ENCODE data around the gene PACRG. TPM values are rescaled to one million over a fixed set of nuclear protein-coding genes. Genes with fewer than 3 reads are reported as not detected.

Gene PACRG
- total RNA-seq, 6 donors from 2014 or later, result 0.52 to 15.3 (median 3.1) TPM

DNA sequence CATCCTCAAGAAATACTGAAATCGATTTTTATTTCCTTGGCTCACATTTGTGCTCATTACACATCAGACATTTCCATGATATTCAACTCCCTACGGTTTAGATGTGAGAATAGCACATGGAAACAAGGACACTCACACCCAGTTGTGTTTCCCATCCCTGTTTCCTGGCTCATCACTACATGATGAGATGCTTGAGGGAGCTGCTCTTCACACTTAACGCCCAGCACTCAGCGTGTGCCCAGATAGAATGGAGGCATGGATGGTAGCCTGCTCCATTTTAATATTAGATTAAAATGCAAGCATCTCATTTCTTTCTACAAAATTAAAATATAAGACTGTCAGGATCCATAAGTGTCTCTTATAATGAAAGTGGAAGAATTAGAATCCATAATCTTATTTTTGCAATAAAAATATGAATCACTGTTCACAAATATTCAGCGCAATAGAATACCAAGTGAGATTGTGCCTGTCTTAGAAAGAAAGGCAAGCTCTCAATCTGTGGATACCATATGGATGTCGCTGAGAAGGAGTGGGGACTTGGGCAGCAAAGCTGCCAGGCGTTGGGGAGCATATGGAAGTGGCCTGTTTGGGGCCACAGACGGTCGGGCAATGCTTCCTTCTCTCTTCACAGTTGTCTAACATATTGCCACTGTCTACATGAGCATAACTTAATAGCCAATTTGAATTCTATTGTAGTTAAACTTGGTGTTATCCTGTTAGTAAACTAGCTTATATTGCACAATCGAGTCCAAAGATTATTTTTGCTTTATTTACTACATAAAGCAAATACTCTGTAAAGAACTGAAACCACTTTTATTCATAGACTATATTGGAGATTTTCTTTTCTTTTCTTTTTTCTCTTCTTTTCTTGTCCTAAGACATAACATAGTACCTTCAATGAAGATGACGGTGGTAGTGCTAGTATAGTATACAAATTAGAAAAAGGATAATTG lies 479.9 kb downstream of the PACRG start:
- Histone ChIP-seq H3K36me3 (no peaks in the 10 kb centered on the region), H3K4me3 (no peak overlapping the region), H3K27me3 (no peaks in the 10 kb centered on the region), H3K4me1 (no peaks in the 10 kb centered on the region), H3K27ac (no peak overlapping the region), H3K9me3 (peaks cover 0 to 12% (median 4%) of the 10 kb centered on the region in 4 donors)
- TF ChIP-seq POLR2A (IDR thresholded peaks at IDR 0.05), result no peak
- TF ChIP-seq, protein P1, sequence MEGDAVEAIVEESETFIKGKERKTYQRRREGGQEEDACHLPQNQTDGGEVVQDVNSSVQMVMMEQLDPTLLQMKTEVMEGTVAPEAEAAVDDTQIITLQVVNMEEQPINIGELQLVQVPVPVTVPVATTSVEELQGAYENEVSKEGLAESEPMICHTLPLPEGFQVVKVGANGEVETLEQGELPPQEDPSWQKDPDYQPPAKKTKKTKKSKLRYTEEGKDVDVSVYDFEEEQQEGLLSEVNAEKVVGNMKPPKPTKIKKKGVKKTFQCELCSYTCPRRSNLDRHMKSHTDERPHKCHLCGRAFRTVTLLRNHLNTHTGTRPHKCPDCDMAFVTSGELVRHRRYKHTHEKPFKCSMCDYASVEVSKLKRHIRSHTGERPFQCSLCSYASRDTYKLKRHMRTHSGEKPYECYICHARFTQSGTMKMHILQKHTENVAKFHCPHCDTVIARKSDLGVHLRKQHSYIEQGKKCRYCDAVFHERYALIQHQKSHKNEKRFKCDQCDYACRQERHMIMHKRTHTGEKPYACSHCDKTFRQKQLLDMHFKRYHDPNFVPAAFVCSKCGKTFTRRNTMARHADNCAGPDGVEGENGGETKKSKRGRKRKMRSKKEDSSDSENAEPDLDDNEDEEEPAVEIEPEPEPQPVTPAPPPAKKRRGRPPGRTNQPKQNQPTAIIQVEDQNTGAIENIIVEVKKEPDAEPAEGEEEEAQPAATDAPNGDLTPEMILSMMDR (IDR thresholded peaks at IDR 0.05), result no peak
- no peak for TF ChIP-seq POLR2AphosphoS5 (IDR thresholded peaks at IDR 0.05)
- TF ChIP-seq EP300 (IDR thresholded peaks at IDR 0.05), result no peak
- WGBS, 2 donors, result 90 to 91% methylated on average over 11 of the region's 11 CpGs
- no peak for DNase-seq
- ATAC-seq (ENCODE audit: low FRiP score in 2 of 2), result no peak

GRCh38 chr6:163209005-163209404 lies 481.2 kb downstream of the PACRG start:
- Histone ChIP-seq H3K27me3 (no peaks in the 10 kb centered on the region), H3K4me3 (no peak overlapping the region), H3K4me1 (no peaks in the 10 kb centered on the region), H3K27ac (no peak overlapping the region), H3K9me3 (peaks cover 0 to 12% (median 4%) of the 10 kb centered on the region in 4 donors), H3K36me3 (no peaks in the 10 kb centered on the region)
- WGBS, 2 donors, result 64 to 71% methylated on average over 4 of the region's 4 CpGs
- ATAC-seq (ENCODE audit: low FRiP score in 2 of 2) (no peak), DNase-seq (no peak)
- TF ChIP-seq POLR2A (IDR thresholded peaks at IDR 0.05), result no peak
- TF ChIP-seq, protein P1 (IDR thresholded peaks at IDR 0.05), result no peak
- TF ChIP-seq POLR2AphosphoS5 (IDR thresholded peaks at IDR 0.05), result no peak
- TF ChIP-seq EP300 (IDR thresholded peaks at IDR 0.05), result no peak

DNA sequence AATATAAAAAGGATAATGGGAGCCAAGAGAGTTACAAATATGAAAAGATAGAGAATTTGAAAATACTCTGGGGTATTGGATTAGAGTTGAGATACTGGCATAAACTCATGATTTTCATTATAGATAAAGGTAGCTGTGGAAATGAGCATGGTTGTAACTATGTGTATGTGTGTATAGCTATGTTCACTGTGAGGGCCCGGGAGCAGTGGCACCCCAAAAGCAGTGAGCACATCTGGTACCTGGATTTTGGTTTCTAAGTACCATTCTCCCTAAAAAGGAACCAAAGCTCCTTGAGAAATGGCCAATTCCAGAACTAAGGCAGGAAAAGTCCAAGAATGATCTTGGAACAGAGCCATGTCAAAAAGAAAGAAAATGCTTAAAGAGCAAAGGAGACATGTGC lies 484.3 kb downstream of the PACRG start:
- TF ChIP-seq, protein P1 (IDR thresholded peaks at IDR 0.05), result no peak
- TF ChIP-seq POLR2A (IDR thresholded peaks at IDR 0.05) (no peak), EP300 (IDR thresholded peaks at IDR 0.05) (no peak), POLR2AphosphoS5 (IDR thresholded peaks at IDR 0.05) (no peak)
- Histone ChIP-seq H3K27me3 (no peaks in the 10 kb centered on the region), H3K27ac (no peak overlapping the region), H3K4me3 (no peak overlapping the region), H3K36me3 (no peaks in the 10 kb centered on the region), H3K9me3 (peaks cover 0 to 9% (median 4%) of the 10 kb centered on the region in 4 donors), H3K4me1 (no peaks in the 10 kb centered on the region)
- no peak for DNase-seq
- ATAC-seq (ENCODE audit: low FRiP score in 2 of 2), result no peak
- 94 to 96% methylated on average over 1 of the region's 1 CpG for WGBS, 2 donors

DNA sequence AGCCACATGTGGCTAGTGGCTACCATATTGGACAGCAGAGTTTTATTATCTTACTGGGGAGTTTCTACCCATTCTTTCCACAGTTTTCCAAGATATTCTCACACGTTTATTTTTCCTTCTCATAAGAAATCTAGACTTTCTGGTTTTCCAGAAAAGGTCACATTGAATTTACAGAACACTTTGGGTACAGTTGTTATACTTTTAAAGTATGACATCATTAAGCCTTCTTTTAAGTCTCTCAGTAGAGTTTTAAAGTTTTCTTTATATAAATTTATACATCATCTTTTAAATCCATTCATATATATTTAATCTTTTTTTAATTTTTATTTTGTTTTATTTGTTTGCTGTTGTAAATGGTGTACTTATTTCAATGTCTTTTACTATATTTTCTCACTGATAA lies 486.5 kb downstream of the PACRG start:
- no peak for TF ChIP-seq POLR2A (IDR thresholded peaks at IDR 0.05)
- no peak for TF ChIP-seq EP300 (IDR thresholded peaks at IDR 0.05)
- TF ChIP-seq, protein P1 (IDR thresholded peaks at IDR 0.05), result no peak
- TF ChIP-seq POLR2AphosphoS5 (IDR thresholded peaks at IDR 0.05), result no peak
- 67 to 86% methylated on average over 1 of the region's 1 CpG for WGBS, 2 donors
- Histone ChIP-seq H3K9me3 (peaks cover 0 to 9% (median 4%) of the 10 kb centered on the region in 4 donors), H3K4me1 (no peaks in the 10 kb centered on the region), H3K27me3 (no peaks in the 10 kb centered on the region), H3K4me3 (no peak overlapping the region), H3K36me3 (no peaks in the 10 kb centered on the region), H3K27ac (no peak overlapping the region)
- ATAC-seq (ENCODE audit: low FRiP score in 2 of 2) (no peak), DNase-seq (no peak)

All from upper lobe of left lung (tissue), 6 donors.